Measurements from ENCODE around the gene DAPL1.
A peak's percentile ranks its signal among the peaks of the same experiment; 100 is the strongest.

The DAPL1 gene

DNA sequence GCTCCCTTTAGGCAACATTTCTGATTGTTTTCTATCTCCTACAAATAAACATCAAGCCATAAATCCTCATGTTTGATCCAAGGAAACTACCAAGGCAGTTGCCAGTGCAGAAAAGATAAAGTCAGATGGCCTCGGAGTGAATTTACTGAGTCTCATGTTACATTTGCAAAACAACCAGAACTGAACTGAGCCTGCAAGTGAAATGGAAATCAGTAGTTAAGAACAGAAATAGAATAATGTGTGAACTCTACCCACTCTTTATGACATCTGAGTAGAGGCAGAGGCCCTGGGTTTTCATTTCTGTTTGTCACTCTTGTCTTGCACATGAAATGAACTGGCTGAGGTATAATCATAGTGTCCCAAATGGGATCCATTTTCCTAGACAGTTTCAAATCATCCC is 20.4 kb upstream of the DAPL1 start:
- intact Hi-C loops (cut with DNase I): no loop called here
- DNase-seq: peak in 5 of 42 donors; percentile 22 to 57 (median 23)

DNA sequence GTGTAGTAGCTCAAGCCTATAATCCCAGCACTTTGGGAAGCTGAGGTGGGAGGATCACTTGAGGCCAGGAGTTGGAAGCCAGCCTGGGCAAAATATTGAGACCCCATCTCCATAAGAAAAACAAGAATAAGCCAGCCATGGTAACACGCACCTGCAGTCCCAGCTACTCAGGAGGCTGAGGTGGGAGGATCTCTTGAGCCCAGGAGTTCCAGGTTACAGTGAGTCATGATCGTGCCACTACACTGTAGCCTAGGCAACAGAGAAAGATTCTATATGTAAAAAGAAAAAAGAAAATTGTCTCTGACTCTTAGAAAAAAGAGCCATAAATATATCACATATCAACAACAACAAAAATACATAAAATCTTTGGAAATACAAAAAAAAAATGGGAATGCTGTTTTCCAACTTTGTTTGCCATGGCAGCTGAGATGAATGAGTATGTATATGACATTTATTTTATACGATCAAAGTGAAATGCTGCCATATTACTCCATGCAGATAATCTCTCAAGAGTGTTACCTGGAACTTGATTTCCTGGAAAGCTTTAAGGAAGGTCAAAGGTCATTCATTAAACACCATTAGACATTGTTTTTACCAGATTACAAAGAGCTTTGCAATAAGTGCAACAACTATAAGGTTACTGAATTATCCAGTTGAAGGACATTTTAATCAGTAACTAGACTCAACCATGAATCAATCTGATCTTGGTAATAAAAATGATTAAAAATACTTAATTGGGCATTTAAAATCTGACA is 19.7 kb upstream of the DAPL1 start:
- peak in 16 of 42 donors; percentile 24 to 79 (median 44) for DNase-seq
- intact Hi-C loops (cut with DNase I): no loop called here

DNA sequence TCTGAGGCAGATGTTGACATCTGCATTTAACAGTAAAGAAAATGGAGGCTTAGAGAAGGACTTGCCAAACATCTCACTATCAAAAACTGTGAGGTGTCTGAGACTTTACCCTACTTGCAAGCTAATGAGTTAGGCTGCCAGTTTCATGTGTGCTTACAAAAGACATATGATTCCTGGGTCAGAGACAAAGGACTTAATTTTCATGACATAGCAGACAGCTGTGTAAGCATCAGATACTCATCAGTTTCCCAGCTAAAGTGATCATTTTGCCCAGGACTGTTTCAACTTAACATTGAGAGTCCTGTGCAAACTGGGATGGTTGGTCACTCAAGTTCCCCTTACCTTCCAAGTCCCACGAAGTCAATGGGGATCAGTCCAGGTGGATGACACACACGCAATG is 18.9 kb upstream of the DAPL1 start:
- DNase-seq: no peak
- intact Hi-C loops (cut with DNase I): no loop called here

GRCh38 chr2:158777077-158777476 is 18.0 kb upstream of the DAPL1 start:
- no peak for DNase-seq

DNA sequence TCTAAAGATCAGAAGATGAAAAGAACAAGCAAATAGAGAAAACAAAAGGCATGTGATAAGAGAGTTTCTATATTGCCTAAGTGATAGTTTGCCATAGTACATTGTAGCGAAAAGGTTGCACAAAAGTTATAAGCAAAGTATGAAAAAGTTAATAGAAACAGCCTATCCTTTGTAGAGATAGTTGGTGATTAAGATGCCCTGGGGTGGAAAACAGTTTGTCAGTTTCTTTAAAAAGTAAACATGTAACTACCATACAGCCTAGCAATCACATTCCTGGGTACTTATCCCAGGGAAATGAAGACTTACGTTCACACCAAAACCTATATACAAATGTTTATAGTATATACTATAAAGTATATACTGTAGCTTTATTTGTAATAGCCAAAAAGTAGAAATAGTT is 16.9 kb upstream of the DAPL1 start:
- intact Hi-C loops (cut with DNase I): no loop called here
- no peak for DNase-seq

More at GRCh38 chr2:158777077-158777476, 18.0 kb upstream of the DAPL1 start:
- intact Hi-C loops (cut with DNase I): no loop called here

GRCh38 chr2:158779621-158780020 is 15.5 kb upstream of the DAPL1 start:
- intact Hi-C loops (cut with DNase I): no loop called here
- DNase-seq: no peak

- intact Hi-C loops (cut with DNase I): no loop called here
- DNase-seq: peak in 12 of 42 donors; percentile 24 to 66 (median 44)
Observed at GRCh38 chr2:158781353-158781961, 13.7 kb upstream of the DAPL1 start.

GRCh38 chr2:158782136-158782535 is 13.0 kb upstream of the DAPL1 start:
- intact Hi-C loops (cut with DNase I): no loop called here
- no peak for DNase-seq

- intact Hi-C loops (cut with DNase I): no loop called here
- DNase-seq: no peak
Observed at GRCh38 chr2:158782616-158783015, 12.5 kb upstream of the DAPL1 start.

DNA sequence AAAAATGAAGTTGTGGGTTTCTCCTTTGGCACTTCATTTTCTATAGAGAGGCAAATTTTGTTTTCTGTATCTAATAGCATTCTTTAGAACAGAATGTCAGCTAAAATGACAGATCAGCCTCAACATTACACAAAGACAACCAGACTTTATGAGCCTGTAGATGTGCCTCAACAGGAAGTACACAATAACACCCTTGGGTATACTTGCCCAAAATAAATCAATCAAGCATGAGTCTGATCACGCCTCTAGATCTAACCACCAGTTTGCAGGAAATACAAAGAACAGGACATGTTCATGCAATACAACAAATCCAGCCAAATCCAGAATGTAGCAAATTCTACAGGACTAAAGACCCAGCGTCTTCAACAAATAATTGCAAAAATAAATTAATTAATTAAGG is 11.2 kb upstream of the DAPL1 start:
- DNase-seq: no peak
- intact Hi-C loops (cut with DNase I): no loop called here

- intact Hi-C loops (cut with DNase I): no loop called here
- no peak for DNase-seq
Observed at GRCh38 chr2:158786897-158787296, 8.2 kb upstream of the DAPL1 start.

DNA sequence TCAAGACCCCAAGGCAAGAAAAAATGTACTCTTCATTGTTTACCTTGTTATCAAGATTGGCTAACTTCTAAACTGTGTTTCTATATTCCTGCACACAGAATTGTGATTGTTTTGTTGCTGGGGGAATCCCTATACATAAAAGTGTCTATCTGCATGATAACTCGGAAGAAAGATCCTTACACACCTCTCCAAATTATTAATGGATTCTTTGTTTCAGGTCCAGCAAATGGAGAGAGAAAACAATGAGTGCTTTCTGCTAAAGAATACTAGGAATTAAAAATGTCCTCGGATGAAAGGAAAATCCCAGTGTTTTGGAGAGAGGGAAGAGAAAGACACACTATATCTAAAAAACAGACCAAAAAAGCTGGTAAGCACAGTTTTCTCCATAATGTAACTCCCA is 6.2 kb upstream of the DAPL1 start:
- no peak for DNase-seq
- intact Hi-C loops (cut with DNase I): no loop called here

DNA sequence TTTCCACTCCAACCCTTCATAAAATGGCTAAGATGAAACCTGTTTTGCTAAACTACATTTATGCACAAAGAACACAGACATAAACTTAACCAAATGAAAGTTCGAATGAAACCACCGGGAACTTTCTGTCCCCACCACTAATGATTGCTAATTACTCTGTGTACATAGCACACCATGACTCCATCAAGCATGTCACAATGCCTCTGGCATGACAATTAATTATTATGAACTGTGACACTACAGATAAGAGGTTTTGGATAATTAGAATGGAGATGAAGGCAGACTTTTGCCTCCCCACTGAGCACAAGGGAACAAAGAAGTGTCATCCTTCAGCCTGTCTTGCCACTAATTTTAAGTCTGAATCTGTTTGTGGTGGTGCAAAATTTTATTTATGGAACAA is 1.5 kb downstream of the DAPL1 start:
- intact Hi-C loops (cut with DNase I): no loop called here
- no peak for DNase-seq

GRCh38 chr2:158797963-158798700 is 3.0 kb downstream of the DAPL1 start:
- DNase-seq: no peak
- intact Hi-C loops (cut with DNase I): no loop called here

DNA sequence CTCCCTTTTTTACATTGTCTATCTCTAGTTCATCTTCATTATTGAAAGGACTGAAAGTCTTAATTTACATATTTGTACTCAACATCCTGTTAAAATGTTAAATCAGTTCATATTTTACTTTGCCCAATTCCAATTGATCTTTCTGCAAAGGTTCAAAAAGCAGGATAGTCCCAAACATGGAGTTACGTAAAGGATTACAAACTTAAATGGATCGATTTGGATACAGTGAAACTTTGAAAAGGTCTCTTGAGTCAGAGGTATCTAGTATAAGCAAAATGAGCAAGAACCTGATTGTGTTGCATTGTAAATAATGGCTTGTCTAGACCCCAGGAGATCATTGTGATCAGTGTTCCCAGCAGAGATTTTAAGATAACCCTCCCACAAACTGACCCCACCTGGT is 4.1 kb downstream of the DAPL1 start:
- intact Hi-C loops (cut with DNase I): no loop called here
- no peak for DNase-seq

GRCh38 chr2:158803506-158803905 is 8.4 kb downstream of the DAPL1 start:
- no peak for DNase-seq
- intact Hi-C loops (cut with DNase I): no loop called here

DNA sequence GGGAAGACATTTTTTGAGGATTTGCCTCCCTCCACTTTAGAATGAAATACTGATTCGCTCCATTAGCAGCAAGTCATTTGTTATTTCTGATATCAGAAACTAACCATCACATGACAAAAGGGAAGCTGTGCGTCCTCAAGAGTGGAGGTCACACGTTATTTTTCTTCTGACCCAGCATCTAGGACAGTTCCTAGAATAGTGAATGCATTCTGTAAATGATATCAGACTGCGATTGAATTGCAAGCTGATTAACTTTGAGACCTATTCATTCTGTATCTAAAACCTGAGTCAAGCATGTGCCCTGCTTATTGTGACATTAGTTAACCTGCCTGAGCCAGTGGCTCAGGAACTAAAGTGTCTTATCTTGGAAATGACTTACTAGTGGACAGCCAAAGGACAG is 10.1 kb downstream of the DAPL1 start:
- DNase-seq: no peak
- intact Hi-C loops (cut with DNase I): no loop called here

DNA sequence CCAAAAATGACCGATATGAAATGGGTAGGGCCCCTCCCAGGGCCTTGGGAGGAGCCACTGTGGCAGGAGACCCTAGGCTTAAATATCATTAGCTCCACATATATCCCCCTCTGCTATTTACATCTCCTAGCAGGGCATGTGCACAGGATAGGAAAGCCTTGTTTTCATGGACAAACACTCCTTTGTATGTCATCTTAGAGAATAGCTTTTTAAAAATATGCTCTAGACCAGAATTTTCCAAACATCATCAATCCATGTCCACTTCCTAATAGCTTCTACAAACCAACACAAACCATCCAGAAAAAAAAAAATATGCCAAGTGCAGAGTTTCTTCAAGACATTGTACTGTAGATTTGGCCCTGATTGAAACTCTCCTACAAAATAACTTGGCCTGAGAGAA is 10.8 kb downstream of the DAPL1 start:
- intact Hi-C loops (cut with DNase I): no loop called here
- no peak for DNase-seq

DNA sequence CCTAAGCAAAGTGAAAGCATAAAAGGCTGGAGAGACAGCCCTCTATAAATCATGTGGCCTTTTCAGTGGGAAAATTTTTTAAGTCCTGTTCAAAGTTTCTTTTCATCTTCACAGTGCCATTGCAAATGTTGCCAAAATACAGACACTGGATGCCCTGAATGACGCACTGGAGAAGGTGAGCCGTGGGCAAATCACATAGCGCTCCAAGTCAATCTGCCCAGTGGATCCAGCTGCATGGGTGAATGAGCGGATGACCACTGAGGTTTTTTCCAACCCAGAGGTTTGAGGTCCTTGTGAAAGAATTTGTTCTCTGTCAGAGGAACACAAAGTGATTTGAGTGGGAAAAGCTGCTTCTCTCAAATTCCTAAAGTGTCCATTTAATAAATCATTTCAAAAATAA is 11.8 kb downstream of the DAPL1 start:
- DNase-seq: no peak
- intact Hi-C loops (cut with DNase I): no loop called here

DNA sequence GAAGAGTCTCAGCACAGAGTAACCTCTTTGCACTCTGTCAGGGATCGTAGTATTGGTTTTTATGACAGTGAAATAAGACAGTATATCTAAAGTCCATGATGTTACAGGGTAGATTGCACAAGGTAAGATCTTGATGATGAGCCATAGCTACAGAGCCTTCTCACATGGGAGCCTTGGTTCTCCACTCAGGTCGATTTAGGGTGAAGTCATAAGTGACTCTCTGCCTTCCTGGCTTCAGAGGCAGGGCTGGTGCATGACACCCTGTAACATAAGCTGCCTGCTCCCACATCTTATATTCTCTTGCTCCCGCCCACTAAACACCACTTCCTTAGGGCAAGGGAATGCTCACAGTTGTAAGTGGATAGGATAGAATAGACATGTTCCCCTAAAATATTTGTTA is 13.3 kb downstream of the DAPL1 start:
- intact Hi-C loops (cut with DNase I): no loop called here
- DNase-seq: no peak
